Heart left ventricle (tissue), 16 donors: ENCODE measurements around the gene SIGLEC14. TPM values are rescaled to one million over a fixed set of nuclear protein-coding genes. Genes with fewer than 3 reads are reported as not detected.

Source experiments
- ATAC-seq, 4 donors: fragments of 200-7000 bp; cut with Tn5 transposase; one replicate each; pipeline ENCODE4 v1.9.1; 2020 to 2022; ENCODE audit warnings: moderate library complexity in 4 of 4, mild to moderate bottlenecking in 3 of 4, moderate number of reproducible peaks in 1 of 4
- DNase-seq, 5 donors: peaks; one replicate each; pipeline ENCODE4 v3.0.0-alpha.2; 2020
- H3K27ac ChIP-seq, 12 donors: fragments of 200-600 bp; sonication (generic) in 4 of 12; one replicate each; pipeline versions ENCODE4 v1.5.0 to v1.8.0; 2016 to 2022; ENCODE audit warnings: mild to moderate bottlenecking in 2 of 12
- H3K27me3 ChIP-seq, 9 donors: fragments of 200-600 bp; sonication (generic) in 2 of 9; one replicate each; pipeline versions ENCODE4 v1.5.1 to v1.8.0; 2016 to 2022; ENCODE audit warnings: mild to moderate bottlenecking in 3 of 9
- H3K36me3 ChIP-seq, 9 donors: fragments of 200-600 bp; sonication (generic) in 2 of 9; one replicate each; pipeline versions ENCODE4 v1.5.0 to v1.8.0; 2018 to 2022; ENCODE audit warnings: mild to moderate bottlenecking in 2 of 9
- H3K4me1 ChIP-seq, 12 donors: fragments of 200-600 bp; sonication (generic) in 4 of 12; one replicate each; pipeline versions ENCODE4 v1.5.0 to v1.8.0; 2016 to 2022; ENCODE audit warnings: mild to moderate bottlenecking in 3 of 12
- H3K4me3 ChIP-seq, 12 donors: fragments of 200-600 bp; sonication (generic) in 4 of 12; one replicate each; pipeline versions ENCODE4 v1.5.0 to v1.8.0; 2017 to 2022; ENCODE audit warnings: mild to moderate bottlenecking in 9 of 12, moderate library complexity in 4 of 12
- H3K9me3 ChIP-seq, 12 donors: fragments of 200-600 bp; sonication (generic) in 4 of 12; one replicate each; pipeline versions ENCODE4 v1.5.0 to v1.8.0; 2016 to 2022; ENCODE audit warnings: mild to moderate bottlenecking in 1 of 12
- POLR2A ChIP-seq, 2 donors: fragments of 450-650 bp; IDR thresholded peaks; one replicate each; pipeline ENCODE4 v1.6.1; 2017; ENCODE audit warnings: antibody characterized with exemption in 2 of 2, mild to moderate bottlenecking in 2 of 2, moderate library complexity in 2 of 2
- WGBS, 4 donors: extraction: QIAGEN DNeasy Blood & Tissue Kit in 2 of 4; methylation state at CpG; one replicate each; pipeline versions ENCODE4 v1.1.5 to v1.1.7; 2013 to 2018; 5-methylcytosine and 5-hydroxymethylcytosine counted together
- intact Hi-C, 10 donors: fragments of 100-400 bp; cut with DNase I; formaldehyde crosslinking; loops; one replicate each; pipeline versions ENCODE4 v1.11.1 to v1.14.2; 2022
- polyA plus RNA-seq, 2 donors: library from polyadenylated mRNA; stranded (reverse); fragments of 200-250 nt; gene quantifications; one replicate each; pipeline ENCODE4 v1.2.3, GENCODE V29; 2013
- total RNA-seq, 9 donors: library from RNA; depleted of rRNA in 2 of 9; stranded (reverse); fragments of >200 nt in 2 of 9; fragmentation: NEBNext Ultra II Directional in 3 of 9; extraction: Animal tissue kit (Norgen Biotek cat#: 25700) in 3 of 9; gene quantifications; one replicate each; pipeline versions ENCODE4 v1.1.0 to v1.2.4, GENCODE V29; 2016 to 2023
- TF ChIP-seq, protein P1 (sequence below), 12 donors: fragments of 200-600 bp; sonication (generic) in 4 of 12; IDR thresholded peaks; one replicate each; pipeline versions ENCODE4 v1.5.0 to v1.8.0; 2018 to 2022; ENCODE audit warnings: antibody characterized with exemption in 12 of 12, mild to moderate bottlenecking in 5 of 12
- donor health status: ischemic (EF 13 %, LVEDD 7.1; RV severe dilation, severe dysfunction).
- donor health status: healthy with polysubstance abuse.
- donor health status: DM: no; HTN: yes; CAD: no.
- donor health status: DM: no; HTN: no; CAD: no.
- donor health status: ischemic (EF 25% LVEDD 6.9; RV normal size, moderate dysfunction).
- donor health status: ischemic (EF 25% LVEDD 5.7; RV mildly dilated, moderate dysfunction).
- donor health status: healthy.
- donor health status: DM: yes; HTN: yes; CAD: no.
- donor health status: ischemic (EF 35%, LVEDD 5.7; RV mildly dilated, moderate dysfunction).
- donor health status: nonischemic (EF 11% LVEDD 7.7; RV severe dilation, severe dysfunction).
- donor health status: DM: yes; HTN: yes; CAD: no.
- donor health status: PGD.
- donor health status: ischemic (EF 29% LVEDD 5.4; RV normal size, mild dysfunction).
- donor health status: nonischemic (EF 23%, LVEDD 6.1; RV moderate dilation, normal function).

SIGLEC14 gene
- total and polyA plus RNA-seq, 11 donors = 0.20 to 17.9 (median 1.3) TPM; not detected in 2

DNA sequence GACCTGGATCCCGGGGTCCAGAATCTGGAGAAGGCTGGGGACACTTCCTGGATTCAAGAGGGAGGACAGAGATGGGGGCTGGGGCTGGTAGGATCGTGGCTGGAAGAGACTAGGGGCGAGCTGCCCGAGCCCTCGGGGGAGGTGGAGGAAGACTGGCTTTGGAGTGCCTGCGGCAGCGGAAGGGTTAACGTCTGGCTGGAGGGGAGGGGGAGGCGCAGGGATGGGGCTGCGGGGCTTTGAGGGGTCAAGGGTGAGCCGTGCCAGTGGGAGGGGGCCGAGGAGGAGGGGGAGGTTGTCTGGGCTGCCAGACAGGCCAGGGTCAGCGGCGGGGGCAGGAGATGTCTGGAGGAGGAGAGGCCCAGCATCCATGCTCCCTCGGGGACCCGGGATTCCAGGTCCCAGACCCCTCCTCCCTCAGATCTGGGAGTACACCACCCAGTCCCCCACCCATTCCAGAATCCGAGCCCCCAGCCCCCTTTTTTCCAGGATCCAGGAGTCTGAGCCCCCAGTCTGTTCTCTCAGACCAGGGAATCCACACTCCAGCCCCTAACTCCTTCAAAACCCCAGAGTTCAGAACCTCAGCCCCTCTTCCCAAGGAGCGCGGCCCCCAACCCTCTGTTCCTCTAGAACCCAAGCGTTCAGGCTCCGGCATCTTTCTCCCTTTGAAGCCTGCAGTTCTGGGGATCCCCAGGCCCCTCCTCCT is 43.3 kb upstream of the SIGLEC14 start:
- Histone ChIP-seq H3K4me3 (peak overlapping the region; percentile 63 to 99 (median 94)), H3K9me3 (no peaks in the 10 kb centered on the region), H3K27ac (peak overlapping the region; percentile 90 to 100 (median 98)), H3K4me1 (peaks cover 0 to 48% (median 33%) of the 10 kb centered on the region in 12 donors), H3K36me3 (peaks cover 0 to 22% (median 13%) of the 10 kb centered on the region in 9 donors), H3K27me3 (no peaks in the 10 kb centered on the region)
- intact Hi-C loops = loop anchor here in 4 of 10 donors (1.0 to 5.0 kb wide), 3 partner anchors 14 to 323 kb away; partner anchors contain the start of genes CLDND2 (in 2 of the 4) and ETFB (in 2 of the 4)
- peak in 1 of 4 donors; percentile 6 for ATAC-seq
- no peak for TF ChIP-seq POLR2A (IDR thresholded peaks at IDR 0.05)
- TF ChIP-seq, protein P1, sequence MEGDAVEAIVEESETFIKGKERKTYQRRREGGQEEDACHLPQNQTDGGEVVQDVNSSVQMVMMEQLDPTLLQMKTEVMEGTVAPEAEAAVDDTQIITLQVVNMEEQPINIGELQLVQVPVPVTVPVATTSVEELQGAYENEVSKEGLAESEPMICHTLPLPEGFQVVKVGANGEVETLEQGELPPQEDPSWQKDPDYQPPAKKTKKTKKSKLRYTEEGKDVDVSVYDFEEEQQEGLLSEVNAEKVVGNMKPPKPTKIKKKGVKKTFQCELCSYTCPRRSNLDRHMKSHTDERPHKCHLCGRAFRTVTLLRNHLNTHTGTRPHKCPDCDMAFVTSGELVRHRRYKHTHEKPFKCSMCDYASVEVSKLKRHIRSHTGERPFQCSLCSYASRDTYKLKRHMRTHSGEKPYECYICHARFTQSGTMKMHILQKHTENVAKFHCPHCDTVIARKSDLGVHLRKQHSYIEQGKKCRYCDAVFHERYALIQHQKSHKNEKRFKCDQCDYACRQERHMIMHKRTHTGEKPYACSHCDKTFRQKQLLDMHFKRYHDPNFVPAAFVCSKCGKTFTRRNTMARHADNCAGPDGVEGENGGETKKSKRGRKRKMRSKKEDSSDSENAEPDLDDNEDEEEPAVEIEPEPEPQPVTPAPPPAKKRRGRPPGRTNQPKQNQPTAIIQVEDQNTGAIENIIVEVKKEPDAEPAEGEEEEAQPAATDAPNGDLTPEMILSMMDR (IDR thresholded peaks at IDR 0.05) = no peak
- WGBS, 4 donors = 0 to 2% (median 0%) methylated on average over 16 to 21 of the region's 21 CpGs
- DNase-seq = peak; percentile 56 to 84 (median 61)

DNA sequence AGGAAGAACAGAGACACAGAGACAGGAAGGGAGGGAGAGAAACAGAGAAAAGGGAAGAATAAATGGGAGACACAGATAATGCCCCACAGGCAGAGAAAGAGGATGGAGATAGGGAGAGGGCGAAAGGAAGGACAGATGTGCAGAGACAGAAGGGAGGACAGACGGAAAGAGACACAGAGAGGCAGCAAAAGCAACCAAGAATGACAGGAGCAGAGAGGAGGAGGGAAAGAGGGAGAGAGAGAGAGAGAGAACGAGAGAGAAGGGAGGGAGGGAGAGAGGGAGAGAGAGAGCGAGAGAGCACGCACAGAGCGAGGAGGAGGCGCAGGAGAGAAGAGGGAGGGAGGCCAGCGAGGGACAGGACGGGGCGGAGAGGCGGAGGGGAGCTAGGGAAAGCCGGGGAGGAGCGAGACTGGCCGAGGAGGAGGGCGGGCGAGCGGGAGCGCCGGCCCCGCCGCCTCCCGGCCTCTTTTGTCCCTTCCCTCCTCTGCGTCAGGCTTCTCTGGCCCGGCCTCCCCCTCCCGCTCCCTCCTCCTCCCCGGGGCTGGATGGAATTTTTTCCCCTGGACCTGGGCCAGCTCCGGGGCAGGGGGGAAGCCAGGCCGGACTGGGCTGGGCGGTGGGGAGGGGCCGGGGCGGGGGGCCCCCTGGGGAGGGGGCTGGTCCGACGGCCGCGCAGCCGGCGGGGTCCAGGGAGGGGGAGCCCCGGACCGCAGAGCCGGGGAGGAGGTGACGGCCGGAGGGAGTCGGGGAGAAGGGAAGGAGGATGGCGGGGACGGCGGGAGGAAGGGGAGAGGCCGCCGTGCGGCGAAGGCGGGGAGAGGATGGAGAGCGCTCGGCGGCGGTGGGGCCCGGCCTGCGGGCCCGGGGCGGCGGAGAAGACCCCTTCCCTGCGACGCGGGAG is 42.3 kb upstream of the SIGLEC14 start:
- H3K9me3 ChIP-seq = no peaks in the 10 kb centered on the region
- ATAC-seq (peak; percentile 89 to 93 (median 90)), DNase-seq (peak; percentile 94 to 96 (median 95))
- peak in 1 of 2 donors; percentile 69 for TF ChIP-seq POLR2A (IDR thresholded peaks at IDR 0.05)
- TF ChIP-seq, protein P1 (IDR thresholded peaks at IDR 0.05) = peak in 4 of 12 donors; percentile 4 to 28 (median 22)
- H3K4me3 ChIP-seq = peak overlapping the region; percentile 63 to 99 (median 94)
- WGBS, 4 donors = 0 to 2% (median 1%) methylated on average over 17 to 63 of the region's 63 CpGs
- H3K27me3 ChIP-seq = no peaks in the 10 kb centered on the region
- H3K36me3 ChIP-seq = peaks cover 0 to 13% (median 4%) of the 10 kb centered on the region in 9 donors
- intact Hi-C loops = loop anchor here in 4 of 10 donors (1.0 to 5.0 kb wide), 3 partner anchors 15 to 322 kb away; partner anchors contain the start of genes CLDND2 (in 2 of the 4) and ETFB (in 2 of the 4)
- H3K4me1 ChIP-seq = peaks cover 0 to 48% (median 33%) of the 10 kb centered on the region in 12 donors
- H3K27ac ChIP-seq = peak overlapping the region; percentile 90 to 100 (median 98)

DNA sequence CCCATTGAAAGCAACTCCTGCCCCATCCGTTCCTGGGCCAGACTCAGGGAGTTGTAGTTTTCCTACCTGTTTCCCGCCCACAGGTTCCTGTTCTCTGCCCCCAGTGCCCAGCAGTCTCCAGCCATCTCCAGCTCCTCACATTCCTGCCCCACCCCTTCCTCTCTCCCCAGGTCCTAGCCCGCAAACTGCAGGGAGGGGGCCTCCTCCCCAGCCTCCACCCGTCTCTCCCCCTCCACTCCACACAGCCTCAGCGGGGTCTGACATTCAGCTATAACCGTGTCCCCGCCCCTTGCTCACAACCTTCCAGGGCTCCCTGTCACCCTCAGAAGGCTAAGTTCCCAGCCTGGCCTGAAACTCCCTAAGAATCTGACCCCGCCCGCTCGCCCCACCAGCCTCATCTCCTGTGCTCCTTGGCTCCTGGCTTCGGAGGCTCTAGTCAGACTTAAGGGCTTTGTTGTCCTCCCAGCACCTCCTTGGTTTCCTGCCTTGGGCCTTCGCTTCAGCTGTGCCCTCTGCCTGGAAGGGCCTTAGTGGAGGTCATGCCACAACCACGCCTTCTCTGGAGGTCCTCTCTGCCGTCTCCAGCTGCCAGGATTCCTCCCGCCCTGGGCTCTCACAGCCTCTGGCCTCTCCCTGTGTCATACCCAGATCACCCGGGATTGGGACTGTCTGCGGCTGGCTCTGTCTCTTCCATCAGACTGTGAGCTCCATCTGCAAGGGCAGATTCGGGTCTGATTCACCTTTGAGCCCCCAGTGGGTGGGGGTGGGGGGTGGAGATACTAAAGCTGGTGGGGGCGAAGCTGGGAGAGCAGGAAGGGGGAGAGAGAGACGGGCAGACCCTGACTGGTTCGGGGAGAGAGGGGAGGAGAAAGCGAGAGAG is 41.4 kb upstream of the SIGLEC14 start:
- intact Hi-C loops = loop anchor here in 3 of 10 donors (2.0 to 5.0 kb wide), 2 partner anchors 17 to 321 kb away; partner anchors contain the start of genes CLDND2 (in 2 of the 3) and ETFB (in 2 of the 3)
- DNase-seq (peak; percentile 66 to 86 (median 79)), ATAC-seq (peak; percentile 52 to 59 (median 54))
- peak overlapping the region; percentile 35 to 99 (median 93) for H3K4me3 ChIP-seq
- no peaks in the 10 kb centered on the region for H3K9me3 ChIP-seq
- no peaks in the 10 kb centered on the region for H3K27me3 ChIP-seq
- peak overlapping the region; percentile 87 to 100 (median 98) for H3K27ac ChIP-seq
- peaks cover 0 to 45% (median 31%) of the 10 kb centered on the region in 12 donors for H3K4me1 ChIP-seq
- H3K36me3 ChIP-seq = peaks cover 0 to 7% (median 0%) of the 10 kb centered on the region in 9 donors
- WGBS, 4 donors = 3 to 8% (median 4%) methylated on average over 22 of the region's 22 CpGs
- peak in 1 of 2 donors; percentile 37 for TF ChIP-seq POLR2A (IDR thresholded peaks at IDR 0.05)
- TF ChIP-seq, protein P1 (IDR thresholded peaks at IDR 0.05) = no peak
